HG03196 (cell line): ENCODE measurements around the gene HIPK2.
"Not testable (repeated sequence)": the region's sequence is repeated elsewhere in the genome, so short reads cannot be mapped to it uniquely, and the experiment has no call there.

ENCODE experiments used
- ATAC-seq: cut with Tn5 transposase; IDR thresholded peaks from one replicate; pipeline ENCODE4 v1.9.1; 2021; ENCODE audit not compliant: unreplicated experiment

Gene HIPK2

GRCh38 chr7:139635526-139636302 lies 142.1 kb downstream of the HIPK2 start:
- no peak for ATAC-seq

- no peak for ATAC-seq
Observed at GRCh38 chr7:139634087-139634486, 143.7 kb downstream of the HIPK2 start.

GRCh38 chr7:139631520-139632031 lies 146.2 kb downstream of the HIPK2 start:
- ATAC-seq: no peak

GRCh38 chr7:139630643-139631519 lies 146.9 kb downstream of the HIPK2 start:
- ATAC-seq: no peak

- no peak for ATAC-seq
Observed at GRCh38 chr7:139629392-139630082, 148.3 kb downstream of the HIPK2 start.

- ATAC-seq: no peak
Observed at GRCh38 chr7:139627831-139628230, 150.0 kb downstream of the HIPK2 start.

GRCh38 chr7:139626817-139627216 lies 151.0 kb downstream of the HIPK2 start:
- ATAC-seq: no peak

GRCh38 chr7:139623518-139623917 lies 154.3 kb downstream of the HIPK2 start:
- no peak for ATAC-seq

- no peak for ATAC-seq
Observed at GRCh38 chr7:139620676-139621344, 157.0 kb downstream of the HIPK2 start.

- ATAC-seq: no peak
Observed at GRCh38 chr7:139619367-139619657, 158.5 kb downstream of the HIPK2 start.

- ATAC-seq: no peak
Observed at GRCh38 chr7:139618482-139619366, 159.1 kb downstream of the HIPK2 start.

- ATAC-seq: no peak
Observed at GRCh38 chr7:139617074-139617473, 160.7 kb downstream of the HIPK2 start.

- no peak for ATAC-seq
Observed at GRCh38 chr7:139614886-139615285, 162.9 kb downstream of the HIPK2 start.

GRCh38 chr7:139613971-139614411 lies 163.8 kb downstream of the HIPK2 start:
- ATAC-seq: no peak

GRCh38 chr7:139611556-139611955 lies 166.2 kb downstream of the HIPK2 start:
- not testable (repeated sequence) for ATAC-seq

- ATAC-seq: no peak
Observed at GRCh38 chr7:139610595-139610994, 167.2 kb downstream of the HIPK2 start.

- ATAC-seq: no peak
Observed at GRCh38 chr7:139603896-139604295, 173.9 kb downstream of the HIPK2 start.

- no peak for ATAC-seq
Observed at GRCh38 chr7:139603282-139603681, 174.5 kb downstream of the HIPK2 start.

- no peak for ATAC-seq
Observed at GRCh38 chr7:139602143-139602722, 175.6 kb downstream of the HIPK2 start.
